Naive thymus-derived CD8-positive, alpha-beta T cell (primary cell): Measurements from ENCODE around the gene NECTIN4. TPM values are rescaled to one million over a fixed set of nuclear protein-coding genes. Genes with fewer than 3 reads are reported as not detected.
"Not testable (repeated sequence)": the region's sequence is repeated elsewhere in the genome, so short reads cannot be mapped to it uniquely, and the experiment has no call there.

Source experiments
- ATAC-seq, 2 donors: fragments of 150-1000 bp; cut with Tn5 transposase in 1 of 2; sonication (Bioruptor Pico), chemical (Tn5 transposase) in 1 of 2; 1 replicate in 1 of 2; 2 replicates in 1 of 2; pipeline ENCODE4 v1.10.0; 2021; ENCODE audit warnings: mild to moderate bottlenecking in 2 of 2, moderate library complexity in 2 of 2
- POLR2A ChIA-PET: fragments of 350-600 bp; sonication (Branson Sonifier 250); formaldehyde crosslinking; loops from one replicate; lab custom pipeline; 2021; ENCODE audit warnings: antibody characterized with exemption; lab: Charles Lee
- DNase-seq, 10 donors: peaks; one replicate each; pipeline versions ENCODE4 v3.0.0 to v3.0.0-alpha.2; 2020 to 2022
- H3K27ac Mint-ChIP-seq, 10 donors: one replicate each; pipeline ENCODE4 v1.8.0; 2020 to 2022; ENCODE audit warnings: mild to moderate bottlenecking in 10 of 10, mixed read lengths in 10 of 10, moderate library complexity in 4 of 10, inconsistent platforms in 1 of 10
- H3K27me3 Mint-ChIP-seq, 5 donors: one replicate each; pipeline ENCODE4 v1.8.0; 2021 to 2022; ENCODE audit warnings: mixed read lengths in 5 of 5
- H3K36me3 Mint-ChIP-seq, 3 donors: one replicate each; pipeline ENCODE4 v1.8.0; 2020 to 2022; ENCODE audit warnings: mixed read lengths in 3 of 3, mild to moderate bottlenecking in 2 of 3, inconsistent platforms in 1 of 3
- H3K4me1 Mint-ChIP-seq, 4 donors: one replicate each; pipeline ENCODE4 v1.8.0; 2021 to 2022; ENCODE audit warnings: mixed read lengths in 4 of 4
- H3K4me3 Mint-ChIP-seq, 10 donors: one replicate each; pipeline ENCODE4 v1.8.0; 2020 to 2022; ENCODE audit warnings: mild to moderate bottlenecking in 10 of 10, mixed read lengths in 10 of 10, moderate library complexity in 6 of 10, inconsistent platforms in 1 of 10
- H3K9me3 Mint-ChIP-seq, 9 donors: one replicate each; pipeline ENCODE4 v1.8.0; 2020 to 2022; ENCODE audit warnings: mixed read lengths in 9 of 9, mild to moderate bottlenecking in 3 of 9, inconsistent platforms in 1 of 9, moderate library complexity in 1 of 9
- polyA plus RNA-seq, 3 donors: library from polyadenylated mRNA; unstranded; fragments of 300-500 nt; fragmentation: Illumina TruSeq; gene quantifications; one replicate each; pipeline ENCODE4 v1.2.3, GENCODE V29; 2021
- total RNA-seq, 8 experiments: library from RNA in 2 of 8; stranded (reverse) in 2 of 8; gene quantifications; one replicate each; pipeline ENCODE4 v1.2.3 and lab custom pipeline; 2021 to 2026

The NECTIN4 gene
- total and polyA plus RNA-seq, 5 experiments from 2014 or later: not detected

- POLR2A ChIA-PET: interaction anchor here (0.7 to 10.2 kb wide), 17 partner anchors 10 to 271 kb away, joined by 3 to 429 read pairs (median 14); partner anchors contain the start of genes DEDD, F11R, KLHDC9 and NIT1
- peak in 1 of 2 donors; percentile 1 for ATAC-seq
These were observed 20.1 kb downstream of the NECTIN4 start for GRCh38 chr1:161069241-161069640.

GRCh38 chr1:161068306-161069234 lies 20.8 kb downstream of the NECTIN4 start:
- H3K4me1 Mint-ChIP-seq: peaks cover 44 to 78% (median 72%) of the 10 kb centered on the region in 4 donors
- POLR2A ChIA-PET: interaction anchor here (0.6 to 10.2 kb wide), 17 partner anchors 10 to 270 kb away, joined by 3 to 429 read pairs (median 14); partner anchors contain the start of genes DEDD, F11R, KLHDC9 and NIT1
- H3K27me3 Mint-ChIP-seq: no peaks in the 10 kb centered on the region
- no peaks in the 10 kb centered on the region for H3K9me3 Mint-ChIP-seq
- H3K4me3 Mint-ChIP-seq: peak overlapping the region; percentile 88 to 100 (median 99)
- DNase-seq (peak; percentile 62 to 91 (median 83)), ATAC-seq (peak; percentile 74 to 77)
- peak overlapping the region; percentile 96 to 100 (median 98) for H3K27ac Mint-ChIP-seq
- peaks cover 4 to 41% (median 18%) of the 10 kb centered on the region in 3 donors for H3K36me3 Mint-ChIP-seq

More at GRCh38 chr1:161069241-161069640, 20.1 kb downstream of the NECTIN4 start:
- peaks cover 38 to 76% (median 65%) of the 10 kb centered on the region in 4 donors for H3K4me1 Mint-ChIP-seq
- peaks cover 4 to 35% (median 15%) of the 10 kb centered on the region in 3 donors for H3K36me3 Mint-ChIP-seq
- peak overlapping the region; percentile 96 to 100 (median 98) for H3K27ac Mint-ChIP-seq
- H3K4me3 Mint-ChIP-seq: peak overlapping the region; percentile 88 to 100 (median 99)
- DNase-seq: peak in 2 of 10 donors; percentile 31 to 61
- H3K9me3 Mint-ChIP-seq: no peaks in the 10 kb centered on the region
- H3K27me3 Mint-ChIP-seq: no peaks in the 10 kb centered on the region

- H3K36me3 Mint-ChIP-seq: peaks cover 4 to 59% (median 21%) of the 10 kb centered on the region in 3 donors
- no peak for ATAC-seq
These were observed 22.7 kb downstream of the NECTIN4 start for GRCh38 chr1:161066694-161067093.

GRCh38 chr1:161065681-161066080 lies 23.7 kb downstream of the NECTIN4 start:
- peak overlapping the region; percentile 25 to 97 (median 88) for H3K27ac Mint-ChIP-seq

More at GRCh38 chr1:161066694-161067093, 22.7 kb downstream of the NECTIN4 start:
- H3K4me3 Mint-ChIP-seq: peak overlapping the region; percentile 88 to 100 (median 99)
- no peak for DNase-seq
- H3K27me3 Mint-ChIP-seq: no peaks in the 10 kb centered on the region
- peaks cover 50 to 86% (median 79%) of the 10 kb centered on the region in 4 donors for H3K4me1 Mint-ChIP-seq
- H3K9me3 Mint-ChIP-seq: no peaks in the 10 kb centered on the region
- H3K27ac Mint-ChIP-seq: peak overlapping the region; percentile 95 to 100 (median 98)
- POLR2A ChIA-PET: interaction anchor here (0.8 to 10.2 kb wide), 3 partner anchors 22 to 46 kb away, joined by 4 to 429 read pairs (median 119); partner anchors contain the start of genes F11R, KLHDC9, TSTD1 and USF1

GRCh38 chr1:161063936-161064335 lies 25.4 kb downstream of the NECTIN4 start:
- Mint-ChIP-seq H3K36me3 (peaks cover 4 to 83% (median 22%) of the 10 kb centered on the region in 3 donors), H3K27ac (peak overlapping the region; percentile 77 to 97 (median 92)), H3K4me1 (peaks cover 47 to 87% (median 84%) of the 10 kb centered on the region in 4 donors), H3K4me3 (peak overlapping the region; percentile 64 to 100 (median 81))
- POLR2A ChIA-PET: interaction anchor here (0.9 to 10.2 kb wide), 2 partner anchors 19 to 237 kb away, joined by 3 to 429 read pairs; partner anchors contain the start of genes TSTD1 and USF1
- ATAC-seq, H3K27me3 Mint-ChIP-seq, H3K9me3 Mint-ChIP-seq, DNase-seq: not testable (repeated sequence)

More at GRCh38 chr1:161065681-161066080, 23.7 kb downstream of the NECTIN4 start:
- Mint-ChIP-seq H3K36me3 (peaks cover 4 to 66% (median 21%) of the 10 kb centered on the region in 3 donors), H3K4me1 (peaks cover 45 to 83% (median 77%) of the 10 kb centered on the region in 4 donors), H3K4me3 (peak overlapping the region; percentile 64 to 100 (median 95))
- not testable (repeated sequence) for ATAC-seq, H3K27me3 Mint-ChIP-seq, H3K9me3 Mint-ChIP-seq
- peak in 1 of 10 donors; percentile 35 for DNase-seq
- POLR2A ChIA-PET: interaction anchor here (7.5 to 10.2 kb wide), 2 partner anchors 21 to 31 kb away, joined by 119 to 429 read pairs; partner anchors contain the start of genes KLHDC9, TSTD1 and USF1

- peak overlapping the region; percentile 58 to 97 (median 85) for H3K27ac Mint-ChIP-seq
- POLR2A ChIA-PET: interaction anchor here (0.6 to 6.0 kb wide), 4 partner anchors 8 to 54 kb away, joined by 3 to 38 read pairs (median 20); partner anchors contain the start of genes ARHGAP30 and USF1
- no peaks in the 10 kb centered on the region for H3K9me3 Mint-ChIP-seq
- H3K27me3 Mint-ChIP-seq: no peaks in the 10 kb centered on the region
- H3K4me1 Mint-ChIP-seq: peaks cover 37 to 85% (median 80%) of the 10 kb centered on the region in 4 donors
- ATAC-seq (no peak), DNase-seq (no peak)
- H3K36me3 Mint-ChIP-seq: peaks cover 4 to 89% (median 16%) of the 10 kb centered on the region in 3 donors
- H3K4me3 Mint-ChIP-seq: peak overlapping the region in 5 of 10 donors; percentile 7 to 88 (median 65)
These were observed 27.9 kb downstream of the NECTIN4 start for GRCh38 chr1:161061419-161061818.

- Mint-ChIP-seq H3K4me1 (peaks cover 34 to 78% (median 68%) of the 10 kb centered on the region in 4 donors), H3K27ac (peak overlapping the region; percentile 68 to 96 (median 84)), H3K9me3 (no peaks in the 10 kb centered on the region), H3K27me3 (no peaks in the 10 kb centered on the region), H3K4me3 (peak overlapping the region in 6 of 10 donors; percentile 12 to 72 (median 48)), H3K36me3 (peaks cover 5 to 89% (median 13%) of the 10 kb centered on the region in 3 donors)
- ATAC-seq: no peak
- no peak for DNase-seq
- POLR2A ChIA-PET: interaction anchor here (5.8 to 6.0 kb wide), 2 partner anchors 10 to 13 kb away, joined by 36 to 38 read pairs; partner anchors contain the start of genes ARHGAP30 and USF1
These were observed 30.1 kb downstream of the NECTIN4 start for GRCh38 chr1:161059293-161059692.

- DNase-seq (no peak), ATAC-seq (no peak)
- Mint-ChIP-seq H3K9me3 (no peaks in the 10 kb centered on the region), H3K4me1 (peaks cover 23 to 54% (median 45%) of the 10 kb centered on the region in 4 donors), H3K36me3 (peaks cover 5 to 94% (median 19%) of the 10 kb centered on the region in 3 donors), H3K27me3 (no peaks in the 10 kb centered on the region), H3K4me3 (no peak overlapping the region), H3K27ac (peak overlapping the region in 2 of 10 donors; percentile 49 to 66)
- POLR2A ChIA-PET: interaction anchor here (1.1 to 1.8 kb wide), 5 partner anchors 9 to 43 kb away, joined by 3 to 9 read pairs (median 4); partner anchors contain the start of genes ARHGAP30, KLHDC9 and USF1
These were observed 34.6 kb downstream of the NECTIN4 start for GRCh38 chr1:161054805-161055204.

GRCh38 chr1:161054232-161054631 lies 35.1 kb downstream of the NECTIN4 start:
- Mint-ChIP-seq H3K27ac (peak overlapping the region in 5 of 10 donors; percentile 44 to 73 (median 59)), H3K4me1 (peaks cover 19 to 49% (median 41%) of the 10 kb centered on the region in 4 donors), H3K9me3 (no peaks in the 10 kb centered on the region), H3K4me3 (no peak overlapping the region), H3K36me3 (peaks cover 5 to 94% (median 22%) of the 10 kb centered on the region in 3 donors), H3K27me3 (no peaks in the 10 kb centered on the region)
- POLR2A ChIA-PET: interaction anchor here (1.1 to 1.8 kb wide), 5 partner anchors 8 to 44 kb away, joined by 3 to 9 read pairs (median 4); partner anchors contain the start of genes ARHGAP30, KLHDC9 and USF1
- DNase-seq: no peak
- no peak for ATAC-seq

- Mint-ChIP-seq H3K9me3 (no peaks in the 10 kb centered on the region), H3K27me3 (no peaks in the 10 kb centered on the region), H3K36me3 (peaks cover 5 to 93% (median 22%) of the 10 kb centered on the region in 3 donors), H3K27ac (peak overlapping the region in 9 of 10 donors; percentile 13 to 90 (median 75)), H3K4me1 (peaks cover 26 to 52% (median 47%) of the 10 kb centered on the region in 4 donors), H3K4me3 (no peak overlapping the region)
- POLR2A ChIA-PET: no interaction called here
- DNase-seq (no peak), ATAC-seq (no peak)
These were observed 36.5 kb downstream of the NECTIN4 start for GRCh38 chr1:161052899-161053298.

- Mint-ChIP-seq H3K36me3 (peaks cover 0 to 86% (median 19%) of the 10 kb centered on the region in 3 donors), H3K4me3 (no peak overlapping the region), H3K9me3 (no peaks in the 10 kb centered on the region), H3K4me1 (peaks cover 22 to 48% (median 41%) of the 10 kb centered on the region in 4 donors), H3K27me3 (no peaks in the 10 kb centered on the region), H3K27ac (peak overlapping the region in 1 of 10 donors; percentile 59)
- no peak for ATAC-seq
- DNase-seq: no peak
- POLR2A ChIA-PET: interaction anchor here (0.8 to 15.7 kb wide), 3 partner anchors 10 to 18 kb away, joined by 3 to 429 read pairs (median 4); partner anchors contain the start of gene ARHGAP30
These were observed 38.1 kb downstream of the NECTIN4 start for GRCh38 chr1:161051219-161051618.
